ENCODE measurements around the gene FLRT2.

DNA sequence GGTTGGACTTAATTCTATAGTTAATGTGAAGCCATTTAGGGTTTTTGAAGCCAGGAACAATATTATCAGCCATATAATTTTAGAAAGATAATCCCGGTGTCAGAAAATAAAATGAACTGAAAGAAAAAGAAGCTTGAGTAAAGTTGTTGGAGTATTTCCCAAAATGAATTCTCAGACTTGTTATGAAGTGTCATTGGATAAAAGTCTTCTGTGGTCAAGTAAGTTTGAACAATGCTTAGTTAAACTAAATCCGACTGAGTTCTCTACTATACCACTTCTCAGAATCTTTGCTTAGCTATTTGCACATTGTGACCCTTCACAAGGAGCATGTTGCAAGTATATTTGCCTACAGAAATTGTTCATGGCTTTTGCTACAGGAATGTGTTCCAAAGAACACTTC is 17.5 kb upstream of the FLRT2 start:
- no peak for TF ChIP-seq POLR2A (IDR thresholded peaks at IDR 0.05)
- TF ChIP-seq EP300 (IDR thresholded peaks at IDR 0.05; ENCODE audit: low read depth), result no peak
